ENCODE results near the gene MTG2. TPM values are rescaled to one million over a fixed set of nuclear protein-coding genes. Genes with fewer than 3 reads are reported as not detected.

MTG2 gene
- total and polyA plus RNA-seq, 4 donors, result 5.3 to 55.3 (median 29.0) TPM

GRCh38 chr20:62208061-62208794 is 25.4 kb downstream of the MTG2 start:
- no peak for DNase-seq
- H3K4me1 ChIP-seq (ENCODE audit: control insufficient read depth in 1 of 2, insufficient read depth in 2 of 2, low read length in 2 of 2), result no peaks in the 10 kb centered on the region
- no peak overlapping the region for H3K27ac ChIP-seq (ENCODE audit: low read depth in 1 of 2, low read length in 2 of 2)
- ATAC-seq (ENCODE audit: low FRiP score), result no peak
- no peaks in the 10 kb centered on the region for H3K27me3 ChIP-seq (ENCODE audit: control insufficient read depth in 1 of 2, insufficient read depth in 2 of 2, low read length in 1 of 2)
- WGBS, 2 donors, result 67 to 81% methylated on average over 18 to 19 of the region's 19 CpGs
- no peaks in the 10 kb centered on the region for H3K9me3 ChIP-seq (ENCODE audit: control insufficient read depth, low read length)
- no peaks in the 10 kb centered on the region for H3K36me3 ChIP-seq (ENCODE audit: control insufficient read depth in 1 of 2, insufficient read depth in 2 of 2, low read length in 1 of 2)
- intact Hi-C loops (cut with DNase I), result no loop called here
- no peak overlapping the region for H3K4me3 ChIP-seq (ENCODE audit: low read length in 2 of 2)

- H3K27ac ChIP-seq (ENCODE audit: low read depth in 1 of 2, low read length in 2 of 2), result no peak overlapping the region
- H3K4me1 ChIP-seq (ENCODE audit: control insufficient read depth in 1 of 2, insufficient read depth in 2 of 2, low read length in 2 of 2), result no peaks in the 10 kb centered on the region
- H3K27me3 ChIP-seq (ENCODE audit: control insufficient read depth in 1 of 2, insufficient read depth in 2 of 2, low read length in 1 of 2), result no peaks in the 10 kb centered on the region
- no peak for ATAC-seq (ENCODE audit: low FRiP score)
- intact Hi-C loops (cut with DNase I), result no loop called here
- 43 to 52% methylated on average over 27 of the region's 27 CpGs for WGBS, 2 donors
- no peaks in the 10 kb centered on the region for H3K9me3 ChIP-seq (ENCODE audit: control insufficient read depth, low read length)
- no peak overlapping the region for H3K4me3 ChIP-seq (ENCODE audit: low read length in 2 of 2)
- no peak for DNase-seq
- no peaks in the 10 kb centered on the region for H3K36me3 ChIP-seq (ENCODE audit: control insufficient read depth in 1 of 2, insufficient read depth in 2 of 2, low read length in 1 of 2)
Observed at GRCh38 chr20:62208795-62209755, 26.2 kb downstream of the MTG2 start.

GRCh38 chr20:62209850-62210495 is 27.1 kb downstream of the MTG2 start:
- Histone ChIP-seq H3K9me3 (ENCODE audit: control insufficient read depth, low read length) (no peaks in the 10 kb centered on the region), H3K4me1 (ENCODE audit: control insufficient read depth in 1 of 2, insufficient read depth in 2 of 2, low read length in 2 of 2) (no peaks in the 10 kb centered on the region), H3K4me3 (ENCODE audit: low read length in 2 of 2) (no peak overlapping the region), H3K36me3 (ENCODE audit: control insufficient read depth in 1 of 2, insufficient read depth in 2 of 2, low read length in 1 of 2) (no peaks in the 10 kb centered on the region), H3K27me3 (ENCODE audit: control insufficient read depth in 1 of 2, insufficient read depth in 2 of 2, low read length in 1 of 2) (no peaks in the 10 kb centered on the region), H3K27ac (ENCODE audit: low read depth in 1 of 2, low read length in 2 of 2) (no peak overlapping the region)
- 54 to 55% methylated on average over 17 of the region's 17 CpGs for WGBS, 2 donors
- DNase-seq, result no peak
- ATAC-seq (ENCODE audit: low FRiP score), result no peak
- intact Hi-C loops (cut with DNase I), result no loop called here

GRCh38 chr20:62210496-62210855 is 27.6 kb downstream of the MTG2 start:
- 50 to 52% methylated on average over 18 to 21 of the region's 21 CpGs for WGBS, 2 donors
- intact Hi-C loops (cut with DNase I), result no loop called here
- Histone ChIP-seq H3K4me1 (ENCODE audit: control insufficient read depth in 1 of 2, insufficient read depth in 2 of 2, low read length in 2 of 2) (no peaks in the 10 kb centered on the region), H3K4me3 (ENCODE audit: low read length in 2 of 2) (no peak overlapping the region), H3K36me3 (ENCODE audit: control insufficient read depth in 1 of 2, insufficient read depth in 2 of 2, low read length in 1 of 2) (no peaks in the 10 kb centered on the region), H3K27me3 (ENCODE audit: control insufficient read depth in 1 of 2, insufficient read depth in 2 of 2, low read length in 1 of 2) (no peaks in the 10 kb centered on the region), H3K9me3 (ENCODE audit: control insufficient read depth, low read length) (no peaks in the 10 kb centered on the region), H3K27ac (ENCODE audit: low read depth in 1 of 2, low read length in 2 of 2) (no peak overlapping the region)
- ATAC-seq (ENCODE audit: low FRiP score), result no peak
- no peak for DNase-seq

GRCh38 chr20:62211216-62211615 is 28.4 kb downstream of the MTG2 start:
- H3K27me3 ChIP-seq (ENCODE audit: control insufficient read depth in 1 of 2, insufficient read depth in 2 of 2, low read length in 1 of 2), result no peaks in the 10 kb centered on the region
- 71 to 81% methylated on average over 8 of the region's 8 CpGs for WGBS, 2 donors
- no peaks in the 10 kb centered on the region for H3K36me3 ChIP-seq (ENCODE audit: control insufficient read depth in 1 of 2, insufficient read depth in 2 of 2, low read length in 1 of 2)
- DNase-seq, result no peak
- no peaks in the 10 kb centered on the region for H3K9me3 ChIP-seq (ENCODE audit: control insufficient read depth, low read length)
- intact Hi-C loops (cut with DNase I), result no loop called here
- no peak overlapping the region for H3K4me3 ChIP-seq (ENCODE audit: low read length in 2 of 2)
- H3K27ac ChIP-seq (ENCODE audit: low read depth in 1 of 2, low read length in 2 of 2), result no peak overlapping the region
- H3K4me1 ChIP-seq (ENCODE audit: control insufficient read depth in 1 of 2, insufficient read depth in 2 of 2, low read length in 2 of 2), result no peaks in the 10 kb centered on the region
- no peak for ATAC-seq (ENCODE audit: low FRiP score)

GRCh38 chr20:62211769-62212288 is 29.0 kb downstream of the MTG2 start:
- H3K9me3 ChIP-seq (ENCODE audit: control insufficient read depth, low read length), result no peaks in the 10 kb centered on the region
- no peaks in the 10 kb centered on the region for H3K36me3 ChIP-seq (ENCODE audit: control insufficient read depth in 1 of 2, insufficient read depth in 2 of 2, low read length in 1 of 2)
- H3K27me3 ChIP-seq (ENCODE audit: control insufficient read depth in 1 of 2, insufficient read depth in 2 of 2, low read length in 1 of 2), result no peaks in the 10 kb centered on the region
- no peak for ATAC-seq (ENCODE audit: low FRiP score)
- DNase-seq, result no peak
- intact Hi-C loops (cut with DNase I), result no loop called here
- WGBS, 2 donors, result 55 to 61% methylated on average over 9 of the region's 9 CpGs
- H3K27ac ChIP-seq (ENCODE audit: low read depth in 1 of 2, low read length in 2 of 2), result no peak overlapping the region
- no peak overlapping the region for H3K4me3 ChIP-seq (ENCODE audit: low read length in 2 of 2)
- H3K4me1 ChIP-seq (ENCODE audit: control insufficient read depth in 1 of 2, insufficient read depth in 2 of 2, low read length in 2 of 2), result no peaks in the 10 kb centered on the region

GRCh38 chr20:62212299-62212698 is 29.5 kb downstream of the MTG2 start:
- no peak overlapping the region for H3K4me3 ChIP-seq (ENCODE audit: low read length in 2 of 2)
- no peak overlapping the region for H3K27ac ChIP-seq (ENCODE audit: low read depth in 1 of 2, low read length in 2 of 2)
- H3K27me3 ChIP-seq (ENCODE audit: control insufficient read depth in 1 of 2, insufficient read depth in 2 of 2, low read length in 1 of 2), result no peaks in the 10 kb centered on the region
- intact Hi-C loops (cut with DNase I), result no loop called here
- no peak for ATAC-seq (ENCODE audit: low FRiP score)
- H3K4me1 ChIP-seq (ENCODE audit: control insufficient read depth in 1 of 2, insufficient read depth in 2 of 2, low read length in 2 of 2), result no peaks in the 10 kb centered on the region
- 17 to 18% methylated on average over 10 of the region's 10 CpGs for WGBS, 2 donors
- H3K9me3 ChIP-seq (ENCODE audit: control insufficient read depth, low read length), result no peaks in the 10 kb centered on the region
- no peaks in the 10 kb centered on the region for H3K36me3 ChIP-seq (ENCODE audit: control insufficient read depth in 1 of 2, insufficient read depth in 2 of 2, low read length in 1 of 2)
- no peak for DNase-seq

- ATAC-seq (ENCODE audit: low FRiP score), result no peak
- Histone ChIP-seq H3K27ac (ENCODE audit: low read depth in 1 of 2, low read length in 2 of 2) (no peak overlapping the region), H3K4me3 (ENCODE audit: low read length in 2 of 2) (no peak overlapping the region), H3K4me1 (ENCODE audit: control insufficient read depth in 1 of 2, insufficient read depth in 2 of 2, low read length in 2 of 2) (no peaks in the 10 kb centered on the region), H3K36me3 (ENCODE audit: control insufficient read depth in 1 of 2, insufficient read depth in 2 of 2, low read length in 1 of 2) (no peaks in the 10 kb centered on the region), H3K9me3 (ENCODE audit: control insufficient read depth, low read length) (no peaks in the 10 kb centered on the region), H3K27me3 (ENCODE audit: control insufficient read depth in 1 of 2, insufficient read depth in 2 of 2, low read length in 1 of 2) (no peaks in the 10 kb centered on the region)
- intact Hi-C loops (cut with DNase I), result no loop called here
- DNase-seq, result no peak
- WGBS, 2 donors, result 56 to 57% methylated on average over 11 to 12 of the region's 12 CpGs
Observed at GRCh38 chr20:62214067-62214466, 31.2 kb downstream of the MTG2 start.
